ENCODE results near the gene GRIN2A.

GRIN2A gene

DNA sequence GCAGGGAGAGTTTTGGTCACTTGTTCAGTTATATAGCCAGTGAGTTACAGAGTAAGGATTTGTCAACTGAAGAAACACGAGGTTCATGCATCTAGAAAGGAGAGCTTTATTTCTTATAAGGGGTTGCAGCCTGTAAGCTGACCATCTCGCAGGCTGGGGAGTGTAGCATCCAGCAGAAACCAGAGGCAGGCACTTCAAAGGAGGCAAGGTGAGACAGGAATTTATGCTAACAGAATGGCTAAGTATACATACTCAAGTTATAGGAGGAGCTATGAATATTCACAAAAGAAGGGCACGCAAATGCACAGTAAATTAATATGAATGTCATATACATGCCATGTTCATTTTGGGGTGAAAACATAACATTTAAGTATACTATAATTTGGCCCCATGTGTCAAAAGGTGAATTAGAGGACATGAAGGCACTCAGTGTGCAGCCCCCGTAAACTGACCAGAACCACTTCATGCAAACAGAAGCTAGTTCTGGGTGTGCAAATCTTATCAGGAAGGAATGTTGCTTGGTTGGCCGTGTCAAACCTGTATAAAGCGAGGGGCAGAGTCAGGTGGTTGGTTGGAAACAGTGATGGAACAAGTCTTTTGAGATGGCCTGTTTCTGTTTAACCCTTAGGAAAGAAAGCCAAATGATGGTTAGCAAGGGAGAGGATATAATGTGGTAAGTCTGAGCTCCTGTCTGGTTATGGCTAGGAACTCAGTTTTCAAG is 97.0 kb downstream of the GRIN2A start:
- no peak for DNase-seq (ENCODE audit: low read depth)

DNA sequence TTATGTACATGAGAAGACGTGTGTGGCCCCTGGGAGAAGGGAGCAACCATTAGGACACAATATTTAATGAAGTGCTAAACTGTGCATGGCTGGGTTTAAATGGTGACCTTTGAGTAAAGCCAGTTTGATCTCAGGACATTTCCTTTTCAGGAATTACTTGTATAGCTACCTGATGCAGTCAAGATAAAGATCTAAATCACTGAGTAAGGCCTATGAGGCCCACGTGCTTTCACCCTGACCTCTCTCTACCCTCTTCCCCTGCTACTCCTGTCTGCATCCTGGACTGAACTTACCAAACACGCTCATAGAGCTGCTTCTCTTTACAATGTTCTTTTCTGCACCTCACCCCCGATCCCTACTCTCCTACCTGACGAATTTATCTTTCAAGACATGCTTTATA is 98.9 kb downstream of the GRIN2A start:
- no peak for DNase-seq (ENCODE audit: low read depth)

DNA sequence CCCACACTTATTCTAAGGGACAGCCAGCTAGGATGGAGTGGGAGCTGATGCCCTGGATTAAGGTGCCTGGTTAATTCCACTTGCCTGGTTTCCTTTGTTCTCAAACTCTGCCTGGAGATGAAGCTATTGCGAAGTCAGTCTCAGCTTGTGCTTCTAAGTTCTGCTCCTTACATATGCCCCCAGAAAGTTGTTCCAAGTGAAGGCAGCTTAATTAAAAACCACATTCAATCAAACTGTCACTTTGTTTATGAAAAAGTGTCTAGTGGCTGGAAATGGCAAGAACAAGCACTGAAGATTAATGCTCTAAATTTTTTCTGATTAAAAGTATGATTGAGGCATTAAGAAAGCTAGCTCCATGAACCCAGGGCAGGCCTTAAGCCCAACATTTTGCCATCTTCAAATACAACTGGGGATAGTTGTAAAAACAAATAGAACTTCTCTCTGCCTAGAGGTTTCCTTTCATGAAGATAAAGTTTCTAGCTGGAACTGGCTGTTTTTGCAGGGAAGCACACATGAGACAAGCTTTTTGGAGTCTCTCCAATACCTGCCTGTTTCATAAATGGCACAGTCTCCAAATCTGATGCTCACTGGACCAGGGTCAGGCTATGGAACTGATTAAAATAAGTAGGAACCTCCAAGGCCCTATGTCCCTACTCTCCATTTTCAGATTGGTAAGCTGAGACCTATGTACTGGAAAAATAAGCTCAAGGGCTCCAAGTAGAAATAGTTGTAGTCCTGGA is 100.9 kb downstream of the GRIN2A start:
- no peak for DNase-seq (ENCODE audit: low read depth)

DNA sequence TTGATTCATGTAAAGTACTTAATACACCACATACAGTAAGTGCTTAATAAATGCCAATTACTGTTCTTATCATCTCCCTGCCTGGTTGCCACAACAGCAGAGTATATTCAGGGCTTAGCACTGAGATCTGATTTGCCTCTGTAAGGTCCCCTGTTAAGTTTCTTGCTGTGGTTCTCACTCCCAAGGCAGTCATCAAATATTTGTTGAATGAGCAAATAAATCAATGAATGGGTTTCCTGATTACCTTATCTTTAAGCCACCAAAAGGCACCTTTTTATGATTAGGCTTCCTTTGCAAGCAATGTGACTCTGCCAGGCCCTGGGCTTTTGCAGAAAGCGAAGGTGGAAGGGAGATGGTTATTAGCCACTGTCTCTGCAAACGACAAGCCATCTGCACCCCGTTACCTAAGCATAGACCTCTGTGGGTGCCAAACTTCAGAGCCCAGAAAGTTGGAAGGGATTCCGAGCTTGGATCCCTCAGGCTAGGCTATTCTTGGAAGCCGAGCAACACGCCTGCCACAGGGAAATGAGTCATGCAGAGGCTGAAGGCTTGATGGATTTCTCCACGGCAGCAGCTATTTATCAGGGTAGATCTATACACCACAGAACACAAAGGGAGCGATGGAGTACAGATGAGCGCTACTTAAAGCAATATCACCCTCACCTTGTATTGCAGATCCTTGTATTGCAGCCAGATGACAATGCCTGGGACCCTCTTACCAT is 102.0 kb downstream of the GRIN2A start:
- DNase-seq (ENCODE audit: low read depth) = no peak

DNA sequence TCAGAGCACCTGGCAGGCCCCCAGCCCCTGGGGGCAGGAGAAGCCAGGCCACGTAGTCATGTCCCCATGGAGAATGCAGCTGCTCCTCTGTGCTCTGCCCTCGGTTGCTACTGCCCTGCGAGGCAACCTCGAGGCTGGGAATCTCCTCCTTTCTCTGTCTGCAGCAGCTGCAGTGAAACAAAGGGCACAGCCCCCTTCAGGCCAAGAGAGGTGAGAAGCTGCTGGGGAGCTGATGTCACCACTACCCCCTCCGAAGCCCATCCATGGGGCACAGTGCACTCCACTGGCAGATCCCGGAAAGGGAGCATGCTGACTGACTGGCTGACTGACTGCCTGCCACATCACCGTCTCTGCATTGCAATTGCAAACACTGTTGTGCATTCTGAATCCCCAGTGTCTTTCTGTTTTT is 103.7 kb downstream of the GRIN2A start:
- DNase-seq (ENCODE audit: low read depth) = no peak

DNA sequence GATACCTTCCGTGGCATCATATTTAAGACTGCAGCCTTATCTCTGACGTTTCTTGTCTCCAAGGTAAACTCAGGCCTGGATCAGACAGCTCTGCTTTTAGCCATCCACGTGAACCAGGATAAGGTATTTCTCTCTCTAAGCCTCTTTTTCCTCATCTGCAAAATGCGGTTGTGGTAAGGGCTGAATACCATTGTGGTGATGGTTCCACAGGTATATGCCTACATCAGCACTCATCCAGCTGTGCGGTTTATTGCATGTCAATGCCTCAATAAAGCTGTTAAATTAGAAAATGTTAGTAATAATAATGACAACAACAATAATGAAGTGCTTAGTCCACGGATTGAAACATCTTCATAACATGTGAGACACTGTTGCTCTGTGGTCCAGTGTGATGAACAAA is 104.4 kb downstream of the GRIN2A start:
- DNase-seq (ENCODE audit: low read depth) = no peak

DNA sequence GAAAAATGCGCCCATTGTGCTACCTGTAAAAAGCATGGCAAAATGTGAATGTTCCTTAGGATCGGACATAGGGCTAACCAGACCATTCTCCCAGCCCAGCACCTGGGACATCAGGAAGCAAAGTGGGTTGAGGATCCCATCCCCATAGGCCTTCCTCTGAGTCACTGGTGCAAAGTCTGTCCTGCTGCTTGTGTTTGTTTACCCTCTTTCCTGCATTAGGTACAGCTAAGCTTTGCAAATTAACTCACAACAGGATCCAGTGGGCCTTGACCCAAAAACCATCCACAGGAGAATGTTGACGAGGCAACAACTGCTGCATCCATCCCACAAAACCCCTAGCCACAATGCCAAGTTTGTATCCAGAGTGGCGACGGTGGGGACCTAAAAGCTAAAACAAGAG is 106.2 kb downstream of the GRIN2A start:
- no peak for DNase-seq (ENCODE audit: low read depth)

DNA sequence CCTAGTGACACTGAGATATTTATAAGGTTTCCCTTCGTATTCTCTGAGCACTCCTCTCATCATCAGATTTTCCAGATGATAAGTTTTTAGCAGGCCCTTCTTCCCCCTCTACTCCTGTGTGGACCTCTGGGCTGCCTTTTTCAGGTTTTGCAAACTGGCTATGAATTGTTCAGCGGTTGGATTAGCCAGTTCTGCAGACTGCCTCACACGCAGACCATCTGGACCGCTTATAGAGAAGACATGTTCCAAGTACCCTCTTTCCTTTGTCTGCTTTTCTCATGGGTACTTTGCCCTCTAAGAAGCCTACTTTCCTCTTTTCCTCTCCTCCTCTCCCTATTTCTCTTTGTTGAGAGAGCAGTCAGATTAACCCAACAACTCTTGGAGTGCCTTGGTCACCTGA is 111.6 kb downstream of the GRIN2A start:
- DNase-seq (ENCODE audit: low read depth) = no peak

DNA sequence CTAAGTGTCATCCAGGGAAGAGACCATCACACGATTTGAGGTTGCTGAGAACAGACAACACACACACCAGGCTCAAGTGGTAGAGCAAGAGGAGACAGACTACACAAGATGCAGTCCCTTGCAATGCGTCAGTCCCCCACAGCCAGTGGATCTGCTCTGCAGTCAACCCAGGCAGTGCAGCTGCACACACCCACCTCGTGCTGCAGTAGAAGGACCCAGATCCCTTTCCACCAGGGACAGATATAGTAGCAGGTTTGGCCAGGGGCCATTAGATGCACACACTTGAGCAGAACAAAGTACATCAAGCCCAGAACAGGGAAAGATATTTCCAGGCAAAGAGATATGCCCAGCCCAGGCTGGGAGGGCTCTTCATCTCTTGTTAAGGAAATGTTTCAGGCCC is 112.9 kb downstream of the GRIN2A start:
- no peak for DNase-seq (ENCODE audit: low read depth)

DNA sequence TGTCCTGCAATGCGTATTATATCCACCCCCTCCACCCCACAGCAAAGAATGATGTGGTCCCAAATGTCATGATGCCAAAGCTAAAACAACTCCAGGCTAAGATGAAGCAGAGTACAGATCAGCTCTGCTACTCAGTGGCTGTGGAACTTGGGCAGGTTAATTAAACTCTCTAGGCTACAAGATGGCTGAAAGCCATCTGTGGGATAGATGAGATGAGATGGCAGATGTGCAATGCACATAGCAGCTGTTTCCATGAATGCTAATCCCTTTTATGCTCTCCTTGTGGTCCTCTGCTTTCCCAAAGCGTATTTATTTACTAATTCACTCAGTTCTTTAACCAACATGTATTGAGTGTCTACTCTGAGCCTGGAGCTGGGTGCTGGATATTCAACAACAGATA is 114.4 kb downstream of the GRIN2A start:
- no peak for DNase-seq (ENCODE audit: low read depth)

DNA sequence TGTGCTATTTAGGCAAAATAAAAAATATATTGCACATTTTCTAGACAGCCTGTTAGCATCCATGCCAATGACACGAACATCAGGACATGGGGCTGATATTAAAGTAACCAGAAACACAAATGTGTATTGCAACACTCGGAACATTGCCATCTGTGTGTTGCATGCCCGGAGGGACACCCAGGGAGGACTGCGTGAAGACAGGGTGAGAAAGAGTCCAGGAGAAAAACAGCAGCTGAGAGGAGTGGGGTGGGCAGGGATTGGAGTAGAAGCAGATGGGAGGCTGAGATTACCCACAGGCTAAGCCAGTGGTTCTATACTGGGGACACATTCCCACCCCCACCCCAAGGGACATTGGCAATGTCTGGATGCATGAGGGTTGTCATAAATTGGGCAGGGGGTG is 114.8 kb downstream of the GRIN2A start:
- DNase-seq (ENCODE audit: low read depth) = no peak

DNA sequence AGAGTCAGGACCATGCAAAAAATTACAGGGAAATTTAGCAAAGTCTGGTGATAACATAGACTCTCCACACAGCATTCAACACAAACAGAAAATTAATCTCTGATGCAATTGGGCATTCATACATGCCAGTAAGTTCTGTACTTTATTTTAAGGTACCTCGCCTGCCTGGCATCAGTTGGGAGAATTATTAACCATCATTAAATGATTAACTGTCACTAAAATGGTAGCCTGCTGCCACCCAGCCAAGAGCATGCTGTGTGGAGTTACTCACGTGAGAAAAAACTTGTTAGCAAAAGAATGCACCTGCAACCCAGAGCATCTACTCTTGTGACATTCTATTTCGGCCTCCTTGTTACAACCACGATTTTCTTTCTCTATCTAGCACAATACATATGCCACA is 117.2 kb downstream of the GRIN2A start:
- DNase-seq (ENCODE audit: low read depth) = no peak

DNA sequence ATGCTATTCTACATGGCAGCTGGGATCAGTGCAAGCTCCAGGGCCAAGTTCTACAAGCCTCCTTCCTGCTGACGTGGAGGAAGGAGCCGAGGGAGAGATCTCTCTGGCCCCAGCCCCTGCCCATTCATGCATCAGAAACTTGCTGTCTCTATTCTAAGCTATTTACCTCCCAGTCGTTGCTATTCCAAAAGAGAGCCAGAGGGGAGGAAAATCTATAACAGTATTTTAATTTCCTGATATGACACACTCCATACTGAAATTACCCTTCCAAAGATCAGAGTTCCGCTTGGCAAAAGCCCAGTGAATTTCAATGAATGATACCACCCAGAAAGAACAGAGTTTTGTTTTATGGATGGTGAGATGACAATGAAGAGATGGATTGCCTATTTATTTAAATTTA is 133.4 kb downstream of the GRIN2A start:
- no peak for DNase-seq (ENCODE audit: low read depth)

DNA sequence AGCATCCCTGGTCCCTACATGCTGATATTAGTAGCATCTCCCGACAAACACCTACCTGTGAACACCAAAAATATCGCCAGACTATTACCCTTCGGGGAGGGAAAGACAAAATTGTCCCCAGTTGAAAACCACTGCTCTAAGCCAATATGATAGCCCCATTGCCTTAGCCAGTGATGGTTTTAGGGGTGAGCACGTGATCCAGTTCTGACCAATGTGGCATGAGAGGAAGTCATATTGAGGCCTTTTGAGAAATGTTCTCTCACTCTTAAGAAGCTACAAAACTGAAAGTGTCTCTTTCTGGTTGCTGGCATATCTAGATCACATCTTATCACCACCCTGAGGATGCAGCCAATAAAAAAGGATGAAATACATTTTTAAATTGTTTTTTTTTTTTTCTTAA is 136.3 kb downstream of the GRIN2A start:
- no peak for DNase-seq (ENCODE audit: low read depth)

DNA sequence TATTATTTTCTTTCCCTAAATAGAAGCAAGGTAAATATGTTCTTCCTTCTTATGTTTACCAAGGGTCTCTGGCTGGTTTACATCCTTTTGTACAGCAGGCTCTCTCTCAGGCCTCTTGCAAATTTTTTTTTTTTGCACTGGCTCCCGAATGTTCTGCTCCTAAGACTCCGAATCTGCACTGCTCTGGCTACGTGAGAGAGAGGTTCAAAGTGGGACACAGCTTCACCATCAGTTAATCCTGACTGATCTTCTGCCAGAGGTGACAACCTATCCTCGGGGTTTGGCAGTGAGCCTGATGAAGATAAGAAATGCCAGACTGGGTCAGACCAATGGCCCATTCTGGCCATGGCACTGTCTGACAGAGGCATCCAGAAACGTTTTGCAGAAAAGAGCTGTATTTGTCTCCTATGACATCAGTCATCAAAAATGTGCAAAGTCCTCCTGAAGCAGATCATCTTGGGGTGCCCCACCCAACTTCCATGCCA is 136.9 kb downstream of the GRIN2A start:
- no peak for DNase-seq (ENCODE audit: low read depth)

DNA sequence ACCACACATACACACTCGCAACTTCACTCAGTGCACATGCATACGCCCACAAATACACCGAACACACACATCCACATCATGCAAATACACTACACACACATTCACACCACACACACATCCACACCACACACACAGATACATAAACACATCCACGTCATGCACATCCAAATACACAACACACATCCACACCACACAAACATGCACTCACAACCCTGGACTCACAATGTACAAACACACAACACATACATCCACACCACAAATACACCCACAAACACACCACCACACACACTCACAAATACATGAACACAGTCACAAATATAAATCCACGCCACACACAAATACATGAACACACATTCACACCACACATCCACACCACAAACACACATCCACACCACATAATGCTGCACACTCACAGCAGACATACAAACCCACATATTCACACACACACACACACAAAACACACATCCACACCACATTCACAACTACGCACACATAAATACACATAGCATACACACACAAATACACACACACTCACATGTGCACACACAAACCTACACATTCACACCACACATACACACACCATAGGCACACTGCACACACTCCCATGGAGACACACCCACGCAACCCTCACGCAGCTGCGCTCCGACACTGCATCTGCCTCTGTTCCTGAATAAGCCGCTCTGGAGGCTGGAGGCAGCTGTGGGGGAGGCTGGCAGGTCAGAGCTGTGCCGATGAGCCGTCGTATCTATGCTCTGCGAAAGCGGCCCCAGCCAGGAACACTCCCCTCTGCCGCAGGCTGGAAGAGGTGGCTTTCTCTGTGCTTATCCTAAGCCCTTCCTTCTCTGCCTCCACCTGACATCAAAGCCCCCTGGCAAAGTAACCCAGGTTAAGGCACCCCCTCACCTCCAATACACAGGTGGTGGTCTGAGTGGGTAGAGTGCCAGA is 141.8 kb downstream of the GRIN2A start:
- no peak for DNase-seq (ENCODE audit: low read depth)

DNA sequence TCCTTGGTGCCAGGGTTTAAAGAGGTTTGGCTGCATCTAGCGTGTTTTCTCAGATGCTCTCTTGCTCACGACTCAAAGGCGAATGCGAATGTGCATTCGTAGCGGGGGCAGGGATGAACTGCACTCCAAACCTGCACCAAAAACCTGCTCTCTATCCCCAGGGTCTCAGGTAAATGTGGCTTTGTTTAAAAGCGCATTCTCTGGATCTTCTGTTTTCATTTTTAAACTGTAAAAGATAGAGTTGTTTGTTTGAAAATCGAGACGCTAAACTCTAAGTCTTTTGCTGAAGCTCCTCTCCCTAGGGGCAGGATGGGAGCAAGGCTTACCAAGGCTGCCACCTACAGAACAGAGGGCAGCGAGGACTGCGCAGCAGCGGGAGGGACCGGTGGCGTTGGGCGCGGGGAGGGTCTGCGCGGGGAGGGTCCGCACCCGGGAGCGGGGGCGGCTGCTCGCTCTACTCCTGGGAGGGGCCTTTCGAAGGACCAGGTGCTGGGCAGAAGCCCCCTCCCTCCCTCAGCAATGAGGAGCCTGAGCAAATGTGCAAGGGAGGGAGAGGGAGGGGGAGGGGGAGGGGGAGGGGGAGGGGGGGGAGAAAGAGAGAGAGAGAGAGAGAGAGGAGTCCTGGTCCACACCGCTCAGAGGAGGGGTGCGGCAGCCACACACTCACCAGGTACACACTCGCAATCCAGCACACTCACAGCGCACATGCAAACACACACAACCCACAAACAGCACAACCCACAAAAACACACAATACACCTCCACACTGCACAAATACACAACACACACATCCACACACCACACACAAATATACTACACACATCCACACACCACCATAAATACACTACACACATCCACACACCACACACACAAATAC is 142.8 kb downstream of the GRIN2A start:
- DNase-seq (ENCODE audit: low read depth) = no peak

DNA sequence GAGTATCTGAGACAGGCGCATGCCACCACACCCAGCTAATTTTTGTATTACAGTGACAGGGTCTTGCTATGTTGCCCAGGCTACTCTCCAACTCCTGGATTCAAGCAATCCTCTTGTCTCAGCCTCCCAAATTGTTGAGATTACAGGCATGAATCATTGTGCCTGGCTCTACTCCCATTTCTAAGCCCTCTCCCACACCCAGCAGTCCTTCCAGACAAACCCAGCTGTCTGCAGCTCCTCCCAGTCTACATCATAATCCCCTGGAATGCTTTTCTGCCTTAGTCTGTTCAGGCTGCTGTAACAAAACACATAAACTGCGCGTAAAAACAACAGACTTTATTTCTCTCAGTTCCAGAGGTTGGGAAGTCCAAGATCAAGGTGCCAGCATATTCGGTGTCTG is 144.5 kb downstream of the GRIN2A start:
- DNase-seq (ENCODE audit: low read depth) = no peak

DNA sequence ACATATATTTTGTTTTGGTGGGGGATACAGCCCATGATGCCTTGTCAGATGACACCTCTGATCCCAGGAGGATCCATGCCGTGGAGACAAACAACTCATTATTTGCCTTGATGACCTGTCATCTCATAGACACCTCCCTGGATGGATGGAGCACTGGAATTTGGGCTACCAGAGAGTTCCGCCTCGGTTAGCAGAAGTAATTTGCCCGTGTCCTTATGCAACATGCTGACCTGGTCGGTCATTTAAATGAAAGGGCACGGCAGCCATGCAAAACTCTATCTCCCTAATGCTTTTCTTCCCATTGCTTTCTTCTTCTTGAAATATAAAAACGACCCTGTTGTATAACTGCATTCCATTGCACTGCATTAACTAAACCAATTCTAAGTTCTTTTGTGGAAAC is 145.3 kb downstream of the GRIN2A start:
- no peak for DNase-seq (ENCODE audit: low read depth)

DNA sequence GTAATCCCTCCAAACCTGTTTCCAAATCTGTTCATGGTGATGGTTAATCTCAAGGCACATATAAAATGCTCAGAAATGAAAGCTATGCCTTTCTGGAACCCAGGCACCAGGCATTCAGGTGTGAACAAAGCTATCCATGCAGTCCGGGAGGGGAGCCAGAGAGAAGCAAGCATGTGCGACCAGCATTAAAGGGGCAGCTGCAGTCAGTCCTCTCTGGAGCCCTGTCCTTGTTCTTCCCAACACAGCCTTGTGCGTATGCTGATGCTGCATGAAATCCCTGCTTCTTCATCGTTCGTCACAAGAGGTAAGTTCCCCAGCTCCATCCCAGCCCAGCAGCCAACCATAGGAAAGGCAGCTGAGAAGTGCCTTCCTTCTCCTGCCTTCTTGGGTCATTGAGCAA is 148.7 kb downstream of the GRIN2A start:
- DNase-seq (ENCODE audit: low read depth) = no peak

DNA sequence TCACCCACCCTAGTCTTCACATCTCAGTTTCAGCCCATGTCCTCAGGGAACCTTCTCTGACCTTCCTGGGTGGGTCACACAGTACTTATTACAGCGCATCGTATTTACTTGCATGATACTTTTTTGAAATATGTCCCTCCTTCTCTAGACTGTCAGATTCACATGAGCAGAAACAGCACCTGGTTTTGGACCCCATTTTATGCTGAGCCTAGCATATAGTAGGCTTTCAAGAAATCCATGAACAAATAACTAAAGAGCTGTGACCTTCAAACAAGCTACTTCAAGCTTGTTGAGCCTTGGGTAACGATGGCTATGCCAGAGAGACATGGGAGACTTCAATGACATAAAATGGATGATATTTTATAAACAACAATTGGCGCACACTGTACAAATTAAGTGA is 150.3 kb downstream of the GRIN2A start:
- DNase-seq (ENCODE audit: low read depth) = no peak

Data from activated T-helper 9 cell treated with anti-CD3 and anti-CD28 coated beads, Interleukin-2, amount 50 U/mL, for 16 hours (primary cell).